ENCODE results near the gene RAB14. TPM values are rescaled to one million over a fixed set of nuclear protein-coding genes. Genes with fewer than 3 reads are reported as not detected.

RAB14 gene
- 22.6 and 25.7 TPM in 2 replicates for polyA plus RNA-seq (2014; cell fraction: cytosol; rRNA removed)
- 15.6 and 23.5 TPM in 2 replicates for polyA plus RNA-seq (2014; cell fraction: nucleus; rRNA removed)

GRCh38 chr9:121201738-121202533, at the start of gene RAB14:
Gene RAB14 (minus strand): TSS chr9:121201869. CDS start chr9:121193412, 8,457 bp downstream.
- peak; percentile 98 for DNase-seq (ENCODE audit: low spot score)

- DNase-seq (ENCODE audit: low spot score) = no peak
Measured at GRCh38 chr9:121249563-121249962, 47.9 kb upstream of the RAB14 start.

- no peak for DNase-seq (ENCODE audit: low spot score)
Measured at GRCh38 chr9:121246821-121247561, 45.3 kb upstream of the RAB14 start.

GRCh38 chr9:121242959-121243346, 41.3 kb upstream of the RAB14 start:
- no peak for DNase-seq (ENCODE audit: low spot score)

- DNase-seq (ENCODE audit: low spot score) = no peak
Measured at GRCh38 chr9:121242219-121242958, 40.7 kb upstream of the RAB14 start.

- no peak for DNase-seq (ENCODE audit: low spot score)
Measured at GRCh38 chr9:121240472-121241135, 38.9 kb upstream of the RAB14 start.

GRCh38 chr9:121239851-121240250, 38.2 kb upstream of the RAB14 start:
- no peak for DNase-seq (ENCODE audit: low spot score)

GRCh38 chr9:121239071-121239470, 37.4 kb upstream of the RAB14 start:
- no peak for DNase-seq (ENCODE audit: low spot score)

- no peak for DNase-seq (ENCODE audit: low spot score)
Measured at GRCh38 chr9:121237916-121238315, 36.2 kb upstream of the RAB14 start.

- no peak for DNase-seq (ENCODE audit: low spot score)
Measured at GRCh38 chr9:121235512-121235911, 33.8 kb upstream of the RAB14 start.

GRCh38 chr9:121234832-121235161, 33.1 kb upstream of the RAB14 start:
- DNase-seq (ENCODE audit: low spot score) = no peak

GRCh38 chr9:121233906-121234831, 32.5 kb upstream of the RAB14 start:
- DNase-seq (ENCODE audit: low spot score) = no peak

GRCh38 chr9:121232251-121232650, 30.6 kb upstream of the RAB14 start:
- DNase-seq (ENCODE audit: low spot score) = no peak

- no peak for DNase-seq (ENCODE audit: low spot score)
Measured at GRCh38 chr9:121230256-121230655, 28.6 kb upstream of the RAB14 start.

- DNase-seq (ENCODE audit: low spot score) = no peak
Measured at GRCh38 chr9:121227862-121228261, 26.2 kb upstream of the RAB14 start.

- DNase-seq (ENCODE audit: low spot score) = no peak
Measured at GRCh38 chr9:121226175-121226574, 24.5 kb upstream of the RAB14 start.

- no peak for DNase-seq (ENCODE audit: low spot score)
Measured at GRCh38 chr9:121225240-121225639, 23.6 kb upstream of the RAB14 start.

- DNase-seq (ENCODE audit: low spot score) = peak; percentile 20
Measured at GRCh38 chr9:121222524-121223171, 21.0 kb upstream of the RAB14 start.

GRCh38 chr9:121221664-121222055, 20.0 kb upstream of the RAB14 start:
- no peak for DNase-seq (ENCODE audit: low spot score)

All from SK-N-DZ (cell line).